Glutamatergic neuron (in vitro differentiated cells): ENCODE results near the gene LCT. TPM values are rescaled to one million over a fixed set of nuclear protein-coding genes. Genes with fewer than 3 reads are reported as not detected.

Source experiments
- DNase-seq: peaks from one replicate; pipeline ENCODE4 v3.0.0; 2022
- H3K27ac Mint-ChIP-seq: one replicate; pipeline ENCODE4 v1.8.0; 2020; ENCODE audit warnings: mild to moderate bottlenecking, mixed read lengths, inconsistent platforms; ENCODE audit not compliant: unreplicated experiment
- H3K27me3 Mint-ChIP-seq: one replicate; pipeline ENCODE4 v1.8.0; 2020; ENCODE audit warnings: mild to moderate bottlenecking, moderate library complexity, mixed read lengths, inconsistent platforms; ENCODE audit not compliant: unreplicated experiment
- H3K36me3 Mint-ChIP-seq: one replicate; pipeline ENCODE4 v1.8.0; 2020; ENCODE audit warnings: mild to moderate bottlenecking, mixed read lengths, inconsistent platforms; ENCODE audit not compliant: unreplicated experiment
- H3K4me1 Mint-ChIP-seq: one replicate; pipeline ENCODE4 v1.8.0; 2020; ENCODE audit warnings: mild to moderate bottlenecking, low read depth, mixed read lengths, inconsistent platforms; ENCODE audit not compliant: unreplicated experiment
- H3K4me3 Mint-ChIP-seq: one replicate; pipeline ENCODE4 v1.8.0; 2020; ENCODE audit warnings: mild to moderate bottlenecking, mixed read lengths, inconsistent platforms; ENCODE audit not compliant: unreplicated experiment
- H3K9me3 Mint-ChIP-seq: one replicate; pipeline ENCODE4 v1.8.0; 2020; ENCODE audit warnings: mild to moderate bottlenecking, moderate library complexity, mixed read lengths, inconsistent platforms; ENCODE audit not compliant: unreplicated experiment
- total RNA-seq: library from RNA; stranded (reverse); fragmentation: NEBNext Ultra II Directional; extraction: Animal tissue kit (Norgen Biotek cat#: 25700); gene quantifications from one replicate; pipeline ENCODE4 v1.2.1, GENCODE V29; 2021; ENCODE audit not compliant: unreplicated experiment
- TF ChIP-seq, protein P1 (sequence below): fragments of 200-600 bp; sonication (generic); IDR thresholded peaks from one replicate; pipeline ENCODE4 v1.5.0; 2021; ENCODE audit not compliant: partially characterized antibody, unreplicated experiment

LCT gene
- total RNA-seq, 1 donor from 2014 or later = not detected

DNA sequence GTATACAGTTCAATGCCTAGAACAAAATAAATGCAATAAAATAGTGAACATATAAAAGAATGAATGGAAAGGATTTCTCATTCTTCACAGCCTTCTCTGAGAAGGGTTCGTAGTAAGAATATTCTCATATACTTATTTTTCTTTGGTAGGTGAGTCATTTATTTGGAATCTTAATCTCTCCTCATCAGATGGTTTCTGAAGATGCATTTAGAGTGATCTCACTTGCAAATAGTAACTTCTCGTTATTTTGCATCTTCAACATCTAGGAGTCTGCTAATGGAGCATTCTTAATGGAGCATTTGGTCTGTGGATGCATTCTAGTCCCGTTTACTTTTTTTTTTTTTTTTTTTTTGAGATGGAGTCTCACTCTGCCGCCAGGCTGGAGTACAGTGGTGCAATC is 91.4 kb downstream of the LCT start:
- no peaks in the 10 kb centered on the region for H3K36me3 Mint-ChIP-seq
- DNase-seq = no peak
- H3K4me3 Mint-ChIP-seq = no peak overlapping the region
- H3K4me1 Mint-ChIP-seq = peaks cover 20% of the 10 kb centered on the region
- H3K27me3 Mint-ChIP-seq = peaks cover 5% of the 10 kb centered on the region
- H3K27ac Mint-ChIP-seq = peak overlapping the region; percentile 77
- TF ChIP-seq, protein P1, sequence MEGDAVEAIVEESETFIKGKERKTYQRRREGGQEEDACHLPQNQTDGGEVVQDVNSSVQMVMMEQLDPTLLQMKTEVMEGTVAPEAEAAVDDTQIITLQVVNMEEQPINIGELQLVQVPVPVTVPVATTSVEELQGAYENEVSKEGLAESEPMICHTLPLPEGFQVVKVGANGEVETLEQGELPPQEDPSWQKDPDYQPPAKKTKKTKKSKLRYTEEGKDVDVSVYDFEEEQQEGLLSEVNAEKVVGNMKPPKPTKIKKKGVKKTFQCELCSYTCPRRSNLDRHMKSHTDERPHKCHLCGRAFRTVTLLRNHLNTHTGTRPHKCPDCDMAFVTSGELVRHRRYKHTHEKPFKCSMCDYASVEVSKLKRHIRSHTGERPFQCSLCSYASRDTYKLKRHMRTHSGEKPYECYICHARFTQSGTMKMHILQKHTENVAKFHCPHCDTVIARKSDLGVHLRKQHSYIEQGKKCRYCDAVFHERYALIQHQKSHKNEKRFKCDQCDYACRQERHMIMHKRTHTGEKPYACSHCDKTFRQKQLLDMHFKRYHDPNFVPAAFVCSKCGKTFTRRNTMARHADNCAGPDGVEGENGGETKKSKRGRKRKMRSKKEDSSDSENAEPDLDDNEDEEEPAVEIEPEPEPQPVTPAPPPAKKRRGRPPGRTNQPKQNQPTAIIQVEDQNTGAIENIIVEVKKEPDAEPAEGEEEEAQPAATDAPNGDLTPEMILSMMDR = no peak
- peaks cover 6% of the 10 kb centered on the region for H3K9me3 Mint-ChIP-seq

DNA sequence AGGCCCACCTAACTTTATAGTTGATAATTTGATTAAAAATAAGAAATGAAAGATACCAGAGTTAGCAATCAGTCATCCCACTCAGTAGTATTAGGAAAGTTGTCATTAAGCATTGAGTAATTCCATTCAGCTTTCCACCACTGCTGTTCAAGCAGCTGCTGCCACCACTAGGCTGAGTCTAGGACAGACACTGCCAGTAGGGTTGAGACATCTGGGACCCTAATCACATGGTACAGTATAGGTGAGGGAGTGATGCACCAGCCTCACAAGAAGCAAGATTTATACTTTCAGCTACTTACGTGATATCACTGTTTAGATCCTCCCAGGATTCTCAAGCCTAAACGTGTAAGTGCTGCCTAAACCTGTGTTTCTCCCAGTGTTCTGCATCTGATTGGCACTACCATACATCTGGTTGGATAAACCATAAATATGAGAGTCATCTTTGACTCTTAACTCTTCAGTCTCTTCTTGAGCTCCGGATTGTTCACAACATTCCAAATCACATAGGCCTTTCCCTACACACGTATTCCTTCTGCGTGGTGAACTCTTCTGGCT is 92.1 kb downstream of the LCT start:
- Mint-ChIP-seq H3K9me3 (peaks cover 6% of the 10 kb centered on the region), H3K36me3 (no peaks in the 10 kb centered on the region), H3K4me1 (peaks cover 20% of the 10 kb centered on the region), H3K4me3 (peak overlapping the region; percentile 94), H3K27me3 (peaks cover 5% of the 10 kb centered on the region), H3K27ac (peak overlapping the region; percentile 77)
- DNase-seq = peak; percentile 47
- TF ChIP-seq, protein P1 = no peak

DNA sequence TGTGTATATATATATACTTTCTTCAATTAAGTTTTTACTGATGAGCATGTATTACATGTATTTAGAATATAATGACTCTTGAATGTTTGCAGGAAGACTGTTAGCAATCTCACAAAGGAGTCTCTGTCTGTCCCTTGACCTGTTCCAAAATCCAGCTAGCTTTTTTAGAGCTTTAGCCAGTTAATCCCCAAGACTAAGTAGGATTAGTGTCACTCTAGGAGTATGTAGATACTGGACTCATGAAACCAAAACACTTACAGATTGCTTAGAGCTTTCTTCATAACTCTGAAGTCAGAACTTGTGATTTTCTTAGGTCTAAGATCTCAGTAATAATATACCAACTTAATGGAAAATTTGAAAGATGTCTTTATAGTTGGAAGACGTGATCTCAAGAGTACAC is 93.1 kb downstream of the LCT start:
- Mint-ChIP-seq H3K4me3 (peak overlapping the region; percentile 94), H3K4me1 (peaks cover 20% of the 10 kb centered on the region), H3K27me3 (peaks cover 5% of the 10 kb centered on the region), H3K27ac (peak overlapping the region; percentile 77), H3K9me3 (peaks cover 6% of the 10 kb centered on the region), H3K36me3 (no peaks in the 10 kb centered on the region)
- TF ChIP-seq, protein P1 = no peak
- no peak for DNase-seq

DNA sequence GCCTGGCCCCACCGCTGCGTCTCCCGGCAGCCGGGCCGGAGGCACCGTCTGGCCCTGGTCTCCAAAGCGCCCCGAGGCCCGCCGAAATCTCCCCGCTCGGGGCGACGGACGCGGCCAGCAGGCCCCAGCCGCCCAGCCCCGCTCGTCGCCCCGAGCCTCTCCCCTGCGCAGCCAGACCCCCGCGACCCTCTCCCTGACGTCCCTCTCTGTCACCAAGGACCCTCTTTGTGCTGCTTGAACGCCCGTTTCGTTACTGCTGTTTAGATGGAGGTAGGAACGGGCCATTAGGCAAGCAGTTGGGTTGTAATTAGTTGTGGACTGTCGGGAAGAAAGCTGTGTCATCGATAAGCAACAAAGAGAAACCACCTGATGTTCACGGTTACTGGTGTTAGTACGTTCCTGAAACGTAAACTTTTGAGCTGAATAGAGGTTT is 94.6 kb downstream of the LCT start:
- H3K27ac Mint-ChIP-seq = peak overlapping the region; percentile 99
- H3K36me3 Mint-ChIP-seq = no peaks in the 10 kb centered on the region
- H3K9me3 Mint-ChIP-seq = peaks cover 6% of the 10 kb centered on the region

More for the DNA sequence above, 94.6 kb downstream of the LCT start:
- peaks cover 20% of the 10 kb centered on the region for H3K4me1 Mint-ChIP-seq
- peaks cover 5% of the 10 kb centered on the region for H3K27me3 Mint-ChIP-seq
- DNase-seq = peak; percentile 73
- TF ChIP-seq, protein P1 = no peak
- H3K4me3 Mint-ChIP-seq = peak overlapping the region; percentile 94
